ENCODE measurements around the gene LIN52. TPM values are rescaled to one million over a fixed set of nuclear protein-coding genes. Genes with fewer than 3 reads are reported as not detected.

LIN52 gene
- total and polyA plus RNA-seq, 2 donors (not counting 3 experiments of a cell fraction or from before 2014, with no cell fraction given), result 6.6 to 9.7 TPM

GRCh38 chr14:74219277-74220205 is 134.8 kb downstream of the LIN52 start:
- no peak overlapping the region for H2AFZ ChIP-seq (ENCODE audit: low read depth, low read length)
- intact Hi-C loops (cut with micrococcal nuclease) (no loop called here), dilution Hi-C loops (cut with MboI; ENCODE audit: extremely low pct_ligation_motif_present, low sequenced_read_pairs) (no loop called here)
- no TSS peak for BruUV-seq (replicated peaks)
- H4K20me1 ChIP-seq (replicated peaks; ENCODE audit: control insufficient read depth, extremely low read depth, insufficient read depth, low read length), result no peaks in the 10 kb centered on the region
- no peak overlapping the region for H3K9ac ChIP-seq (replicated peaks; ENCODE audit: extremely low read depth, insufficient read depth, low read length)
- H3K4me3 ChIP-seq (replicated peaks in 1 of 3; ENCODE audit: insufficient read depth in 1 of 3, low read depth in 1 of 3, low read length in 3 of 3), result no peak overlapping the region
- H3K9me1 ChIP-seq (replicated peaks; ENCODE audit: control insufficient read depth, extremely low read depth, insufficient read depth, low read length), result no peaks in the 10 kb centered on the region
- TF ChIP-seq GATA2 (IDR thresholded peaks at IDR 0.05; ENCODE audit: insufficient read depth, insufficient read length, low read depth, low read length) (no peak), FOS (IDR thresholded peaks at IDR 0.05; ENCODE audit: borderline replicate concordance, insufficient read depth, low read length) (no peak), POLR2AphosphoS5 (IDR thresholded peaks at IDR 0.05; ENCODE audit: insufficient read depth, low read depth, low read length) (no peak), POLR2A (IDR thresholded peaks at IDR 0.05; ENCODE audit: low read depth, low read length) (no peak), EZH2 (IDR thresholded peaks at IDR 0.05; ENCODE audit: borderline replicate concordance, low read depth, low read length, severe bottlenecking) (no peak), MAX (IDR thresholded peaks at IDR 0.05; ENCODE audit: insufficient read depth, insufficient read length) (no peak), MYC (IDR thresholded peaks at IDR 0.05; ENCODE audit: low read depth, low read length) (no peak), JUN (IDR thresholded peaks at IDR 0.05; ENCODE audit: borderline replicate concordance, insufficient read depth, insufficient read length, low read depth) (no peak), CTCF (IDR thresholded peaks at IDR 0.05; ENCODE audit: extremely low read depth in 1 of 2, insufficient read depth in 1 of 2, low read depth in 1 of 2, low read length in 2 of 2) (no peak)
- H3K27me3 ChIP-seq (ENCODE audit: control insufficient read depth in 2 of 2, insufficient read depth in 2 of 2, low read length in 2 of 2), result peaks cover 10 to 11% of the 10 kb centered on the region in 2 experiments
- no peaks in the 10 kb centered on the region for H3K36me3 ChIP-seq (ENCODE audit: control insufficient read depth in 2 of 2, extremely low read depth in 1 of 2, insufficient read depth in 2 of 2, low read length in 2 of 2)
- H3K9me3 ChIP-seq (replicated peaks; ENCODE audit: control insufficient read depth, insufficient read depth, low read length), result no peaks in the 10 kb centered on the region
- H3K4me1 ChIP-seq (ENCODE audit: control insufficient read depth, extremely low read depth, insufficient read depth, low read length), result no peaks in the 10 kb centered on the region
- H3K27ac ChIP-seq (ENCODE audit: insufficient read depth, low read depth, low read length), result no peak overlapping the region
- no peak for FAIRE-seq
- H3K4me2 ChIP-seq (ENCODE audit: insufficient read depth, low read length), result no peak overlapping the region
- ChIA-PET POLR2A (no interaction called here), CTCF (interaction anchor here (1.1 to 2.1 kb wide), 10 partner anchors 10 to 109 kb away, joined by 3 to 21 read pairs (median 3); no protein-coding TSS in a partner anchor)
- DNase-seq (ENCODE audit: low read depth, low spot score), result no peak
- H3K79me2 ChIP-seq (ENCODE audit: control insufficient read depth, insufficient read depth, low read length), result no peaks in the 10 kb centered on the region

All from endothelial cell of umbilical vein (primary cell).